GM19023 (cell line): ENCODE results near the gene TRAF1.

Source experiments
- ATAC-seq: cut with Tn5 transposase; IDR thresholded peaks from one replicate; pipeline ENCODE4 v1.9.1; 2021; ENCODE audit warnings: mild to moderate bottlenecking, moderate library complexity; ENCODE audit not compliant: unreplicated experiment

The TRAF1 gene

DNA sequence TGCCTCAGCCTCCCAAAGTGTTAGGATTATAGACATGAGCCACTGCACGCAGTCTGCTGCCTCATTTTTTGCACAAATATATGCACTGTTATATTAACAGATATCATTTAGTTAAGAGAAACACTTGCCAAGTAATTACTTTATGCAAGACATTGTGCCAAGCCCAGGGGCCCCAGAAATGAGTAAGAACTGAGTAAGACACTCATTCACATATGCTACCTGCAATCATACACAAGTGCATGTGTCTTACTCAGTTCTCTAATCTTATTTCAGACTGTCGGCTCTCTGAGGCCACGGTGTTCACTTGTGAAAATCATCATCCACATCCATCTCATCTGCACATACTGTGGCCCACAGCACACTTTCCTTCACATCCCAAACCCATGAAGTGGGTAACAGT, 16.0 kb downstream of the TRAF1 start:
- no peak for ATAC-seq

GRCh38 chr9:120909904-120910303, 16.7 kb downstream of the TRAF1 start:
- ATAC-seq = no peak

DNA sequence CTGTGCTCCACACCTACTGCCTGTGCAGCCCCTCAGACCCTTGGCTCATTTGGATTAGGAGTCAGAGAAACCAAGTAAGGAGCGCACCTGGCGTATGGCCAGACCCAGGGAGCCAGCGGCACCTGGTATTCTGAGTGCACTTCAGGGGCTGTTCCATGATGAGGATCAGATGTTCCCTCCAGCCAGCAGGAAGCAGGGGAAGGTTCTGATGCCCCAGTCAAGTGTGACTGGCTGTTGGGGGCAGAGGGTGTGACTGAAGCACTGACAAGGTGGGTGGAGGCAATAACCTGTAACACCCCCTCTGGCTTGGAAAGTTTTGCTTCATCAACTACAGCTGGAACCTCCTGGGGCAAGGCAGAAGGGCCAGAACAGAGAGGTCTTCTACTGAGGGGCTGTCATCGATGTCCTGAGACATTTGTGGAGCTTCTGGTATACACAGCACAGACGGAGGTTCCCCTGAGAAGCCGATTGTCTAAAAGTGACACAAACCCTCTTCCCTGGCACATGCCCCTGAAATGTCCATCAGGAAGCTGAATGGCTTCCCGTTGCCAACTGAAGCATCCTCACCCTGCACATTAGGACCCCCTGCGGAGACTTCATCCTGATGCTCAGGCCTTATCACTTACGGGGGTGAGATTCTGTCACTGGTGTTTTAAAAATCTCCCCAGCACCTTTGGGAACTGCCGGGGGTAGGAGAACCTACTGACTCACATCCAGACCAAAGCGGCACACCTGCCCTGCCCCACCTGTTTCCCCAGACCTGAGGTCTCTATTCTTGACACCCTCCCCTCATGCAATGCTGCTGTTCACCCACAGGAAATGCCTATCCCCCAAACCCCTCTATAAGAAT, 21.1 kb downstream of the TRAF1 start:
- ATAC-seq = no peak

DNA sequence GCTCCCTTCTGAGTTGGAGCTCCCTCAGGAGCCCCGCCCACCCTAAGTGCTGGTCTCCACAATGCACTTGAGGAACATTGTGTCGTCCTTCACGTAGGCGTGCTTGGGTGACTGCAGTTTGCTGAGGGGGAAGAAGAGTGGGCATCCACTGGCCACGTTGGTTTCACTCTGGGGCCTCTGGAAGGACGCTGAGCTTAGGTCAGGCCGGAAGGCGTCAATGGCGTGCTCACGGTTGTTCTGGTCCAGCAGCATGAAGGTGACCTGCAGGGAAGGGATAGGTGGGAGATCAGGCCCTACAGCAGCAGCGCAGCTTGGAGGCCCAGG, 21.7 kb downstream of the TRAF1 start:
- ATAC-seq = no peak

DNA sequence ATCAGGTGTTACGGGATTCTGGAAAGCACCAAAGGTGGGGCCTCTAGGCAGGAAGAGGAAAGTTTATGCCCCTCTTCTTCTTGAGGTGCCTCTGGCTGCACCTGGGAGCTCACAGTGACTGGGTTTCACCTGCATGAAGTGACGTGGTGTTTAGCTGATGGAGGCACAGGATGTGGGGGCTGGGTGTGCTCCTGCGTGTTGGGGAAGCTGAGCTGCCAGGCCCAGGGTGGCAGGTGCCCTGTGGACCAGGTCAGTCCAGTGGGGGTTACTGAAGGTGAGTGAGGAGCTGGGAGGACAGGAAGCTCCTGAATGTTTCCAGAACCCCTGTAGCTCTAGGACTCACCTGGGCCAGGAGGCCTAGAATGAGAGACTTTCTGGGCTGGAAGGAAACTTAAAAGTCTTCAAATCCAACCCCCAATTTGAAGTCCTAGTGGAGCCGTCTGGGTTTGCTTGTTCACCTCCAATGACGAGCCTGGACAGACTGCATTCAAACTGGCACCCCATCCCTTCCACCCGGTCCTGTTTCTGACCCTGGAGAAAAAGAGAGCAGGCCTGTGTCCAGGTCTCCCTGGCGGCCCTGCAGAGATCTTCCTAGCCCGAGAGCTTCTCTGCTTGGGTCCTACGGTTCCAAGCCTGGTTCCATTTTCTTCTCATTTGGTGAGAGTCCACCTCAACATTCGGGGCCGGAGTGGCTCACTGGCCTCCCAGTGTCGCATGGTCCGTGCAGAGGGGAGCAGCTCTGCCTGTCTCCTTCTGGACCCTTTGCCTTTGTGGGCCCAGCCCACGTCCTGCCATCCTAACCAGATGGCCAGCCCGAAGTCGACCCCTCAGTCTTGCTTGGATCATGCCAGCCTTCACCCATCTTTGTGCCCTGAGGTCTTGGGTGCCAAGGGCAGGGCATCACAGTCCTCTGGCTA, 22.3 kb downstream of the TRAF1 start:
- no peak for ATAC-seq

DNA sequence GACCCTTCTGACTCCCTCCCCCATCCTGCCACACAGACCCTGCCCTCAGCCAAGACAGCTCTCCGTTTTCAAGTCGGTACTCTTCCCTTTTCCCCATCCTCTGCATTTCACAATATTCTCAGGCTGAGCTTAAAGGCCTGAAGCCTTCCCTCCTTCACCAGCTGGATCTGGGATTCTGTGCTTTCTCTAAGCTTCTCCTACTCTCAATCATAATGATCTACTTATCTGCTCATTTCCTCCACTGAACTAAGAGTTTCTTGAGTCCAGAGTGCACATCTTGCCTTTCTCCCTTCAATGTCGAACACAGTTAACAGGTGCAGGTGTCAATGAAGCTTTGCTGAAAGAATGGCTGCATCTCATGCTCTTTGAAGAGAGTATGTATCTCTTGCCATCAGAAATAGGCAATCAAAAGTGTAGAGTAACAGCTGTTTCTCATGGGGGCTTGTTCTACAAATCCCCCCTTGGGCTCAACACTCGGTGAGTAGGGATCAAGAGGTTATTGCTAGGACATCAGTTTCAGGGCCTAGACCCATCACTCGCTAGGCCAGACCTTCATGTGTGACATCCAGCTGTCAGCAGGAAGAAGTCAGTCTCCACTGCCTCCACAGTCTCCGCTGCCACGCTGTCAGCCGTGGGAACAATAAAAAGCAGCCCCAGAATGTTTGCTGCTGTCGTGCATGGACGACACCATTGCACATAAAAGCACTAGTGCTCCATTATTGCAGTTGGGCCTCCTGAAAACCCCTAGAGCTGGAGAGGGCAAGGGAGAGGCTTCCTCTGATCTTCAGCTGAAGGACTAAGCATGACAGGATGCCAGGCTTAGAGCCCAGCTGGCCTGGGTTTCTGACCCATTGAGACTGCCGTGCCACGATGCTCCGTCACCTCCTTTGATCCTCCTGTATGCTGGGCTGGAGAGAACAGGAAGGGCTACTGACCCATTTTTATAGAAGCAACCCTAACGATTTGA, 23.7 kb downstream of the TRAF1 start:
- no peak for ATAC-seq

DNA sequence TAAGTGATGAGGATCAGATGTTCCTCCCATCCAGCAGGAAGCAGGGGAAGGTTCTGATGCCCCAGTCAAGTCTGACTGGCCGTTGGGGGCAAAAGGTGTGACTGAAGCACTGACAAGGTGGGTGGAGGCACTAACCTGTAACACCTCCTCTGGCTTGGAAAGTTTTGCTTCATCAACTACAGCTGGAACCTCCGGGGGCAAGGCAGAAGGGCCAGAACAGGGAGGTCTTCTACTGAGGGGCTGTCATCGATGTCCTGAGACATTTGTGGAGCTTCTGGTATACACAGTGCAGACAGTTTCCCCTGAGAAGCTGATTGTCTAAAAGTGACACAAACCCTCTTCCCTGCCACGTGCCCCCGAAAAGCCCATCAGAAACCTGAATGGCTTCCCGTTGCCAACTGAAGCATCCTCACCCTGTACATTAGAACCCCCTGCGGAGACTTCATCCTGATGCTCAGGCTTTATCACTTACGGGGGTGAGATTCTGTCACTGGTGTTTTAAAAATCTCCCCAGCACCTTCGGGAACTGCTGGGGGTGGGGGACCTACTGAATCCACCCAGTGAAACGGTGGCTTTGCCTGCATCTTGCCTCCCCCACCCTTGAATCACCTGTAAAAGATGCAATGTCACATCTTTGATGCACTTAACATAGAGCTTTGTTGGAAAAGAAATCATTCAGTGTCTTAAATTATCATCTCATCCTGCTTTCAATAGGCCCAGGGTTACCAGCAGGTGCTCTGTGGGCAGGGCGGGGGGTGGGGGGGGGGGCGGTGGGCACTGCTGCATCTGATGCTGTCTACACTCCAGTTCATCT, 24.6 kb downstream of the TRAF1 start:
- no peak for ATAC-seq

DNA sequence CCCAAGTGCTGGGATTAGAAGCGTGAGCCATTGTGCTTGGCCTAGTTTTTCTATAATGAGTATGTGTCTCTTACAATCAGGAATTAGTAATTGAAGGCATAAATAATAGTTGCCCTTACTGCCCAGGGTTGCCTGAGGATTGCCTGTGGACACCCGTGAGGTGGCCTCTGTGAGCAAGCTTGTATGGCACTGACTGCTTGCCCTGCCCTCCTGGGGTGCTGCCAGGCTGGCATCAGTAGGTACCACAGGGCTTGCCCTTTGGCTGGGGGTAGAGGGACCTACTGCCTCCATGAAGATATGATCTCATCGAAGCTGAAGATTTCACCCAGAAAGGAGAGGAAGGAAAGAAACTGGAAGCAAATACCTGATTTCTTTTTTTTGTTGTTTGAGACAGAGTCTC, 25.8 kb downstream of the TRAF1 start:
- no peak for ATAC-seq

DNA sequence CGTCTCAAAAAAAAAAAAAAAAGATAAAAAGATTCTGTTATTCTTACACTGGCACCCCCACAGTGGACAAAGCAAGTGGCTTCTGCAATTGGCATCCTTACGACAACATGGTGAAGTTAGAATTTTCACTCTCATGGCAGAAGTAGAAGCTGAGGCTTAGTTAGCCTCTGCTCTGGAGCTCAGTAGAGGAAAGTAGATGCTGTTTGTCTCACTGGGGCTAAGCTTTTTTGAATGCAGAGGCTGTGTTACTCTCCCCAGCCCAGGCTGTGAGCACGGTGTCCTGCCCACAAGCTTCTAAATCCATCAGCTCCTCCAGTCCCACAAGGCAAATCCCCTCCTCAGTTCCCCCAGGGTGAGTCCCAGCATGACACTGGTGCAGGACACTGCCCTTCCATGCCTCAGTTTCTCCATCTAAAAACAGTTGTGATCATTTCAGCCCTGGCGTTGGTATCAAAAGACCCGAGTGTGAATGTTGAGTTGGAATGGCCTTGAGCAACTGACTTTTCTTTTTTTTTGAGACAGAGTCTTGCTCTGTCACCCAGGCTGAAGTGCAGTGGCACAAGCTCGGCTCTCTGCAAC, 27.0 kb downstream of the TRAF1 start:
- no peak for ATAC-seq

DNA sequence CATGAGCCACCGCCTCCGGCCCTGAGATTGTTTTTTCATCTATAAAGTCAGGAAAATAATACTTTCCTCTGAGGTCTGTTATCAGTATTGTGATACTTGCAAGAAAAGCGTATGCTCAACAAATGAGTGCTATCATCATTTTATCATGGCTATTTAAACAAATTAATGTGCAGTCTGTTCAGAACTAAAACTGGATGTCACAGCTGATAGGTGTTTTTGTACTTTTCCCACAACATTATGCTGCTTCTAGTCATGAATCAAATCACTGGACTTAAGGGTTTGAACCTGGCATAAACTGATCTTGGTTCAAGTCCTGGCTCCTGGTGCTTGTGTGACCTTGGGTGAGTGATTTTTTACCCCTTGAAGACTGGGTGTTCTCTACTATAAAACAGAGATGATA, 28.2 kb downstream of the TRAF1 start:
- no peak for ATAC-seq

DNA sequence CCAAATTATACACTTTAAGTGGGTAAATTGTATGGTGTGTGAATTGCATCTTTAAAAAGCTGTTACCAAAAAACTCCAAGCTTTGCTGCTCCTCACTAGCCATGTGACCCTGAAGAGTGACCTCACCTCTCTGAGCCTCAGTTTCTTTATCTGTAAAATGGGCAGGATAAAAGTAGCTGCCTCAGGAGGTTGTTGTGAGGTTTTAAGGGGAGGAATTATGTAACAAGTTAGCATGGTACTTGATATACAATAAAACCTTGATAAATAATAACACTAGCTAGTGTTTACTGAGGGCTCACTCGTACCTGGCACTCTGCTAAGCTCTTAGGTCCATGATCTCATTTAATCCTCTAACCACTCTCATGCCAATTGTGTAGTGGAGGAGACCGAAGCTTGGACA, 30.6 kb downstream of the TRAF1 start:
- no peak for ATAC-seq

- no peak for ATAC-seq
Observed at GRCh38 chr9:120894321-120895148, 32.1 kb downstream of the TRAF1 start.

- no peak for ATAC-seq
Observed at GRCh38 chr9:120893611-120894307, 32.8 kb downstream of the TRAF1 start.

DNA sequence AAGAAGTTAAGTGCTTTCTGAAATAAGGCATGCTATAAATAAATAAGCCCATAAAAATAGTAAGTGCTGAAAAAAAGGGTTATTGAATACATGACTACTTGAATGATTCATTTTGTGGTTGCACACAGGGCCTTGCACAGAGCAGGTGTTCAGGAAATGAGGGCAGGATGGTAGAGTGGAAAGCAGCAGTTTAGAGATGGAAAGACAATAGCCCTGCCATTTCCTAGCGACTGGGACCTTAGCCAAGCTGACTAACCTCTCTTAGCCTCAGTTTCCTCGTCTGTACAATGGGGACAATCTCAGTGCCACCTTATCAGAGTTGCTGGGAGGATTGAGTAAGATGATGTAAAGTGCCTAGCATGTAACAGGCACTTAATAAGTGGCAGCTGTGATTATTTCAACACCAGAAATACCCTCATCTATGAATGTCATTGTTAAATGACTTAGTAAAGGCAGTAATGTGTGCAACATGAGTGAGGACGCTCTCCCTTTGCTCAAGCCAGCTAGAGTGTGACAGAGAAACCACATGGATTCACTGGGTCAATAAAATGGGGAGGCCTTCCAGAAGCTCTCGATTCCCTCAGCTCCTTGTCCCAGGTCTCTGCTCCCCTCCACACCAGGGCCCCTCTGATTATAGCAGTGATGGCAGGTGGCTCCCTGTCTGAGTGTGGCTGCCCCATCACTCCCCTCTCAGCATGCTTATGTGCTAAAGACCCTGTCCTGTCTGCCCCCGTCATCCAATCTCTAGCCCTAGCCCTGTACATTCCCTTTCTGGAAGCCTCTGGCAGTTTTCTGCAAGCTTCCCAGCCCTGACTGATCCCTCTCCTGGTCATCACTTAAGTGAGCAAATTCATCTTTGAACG, 33.6 kb downstream of the TRAF1 start:
- peak; percentile 53 for ATAC-seq

DNA sequence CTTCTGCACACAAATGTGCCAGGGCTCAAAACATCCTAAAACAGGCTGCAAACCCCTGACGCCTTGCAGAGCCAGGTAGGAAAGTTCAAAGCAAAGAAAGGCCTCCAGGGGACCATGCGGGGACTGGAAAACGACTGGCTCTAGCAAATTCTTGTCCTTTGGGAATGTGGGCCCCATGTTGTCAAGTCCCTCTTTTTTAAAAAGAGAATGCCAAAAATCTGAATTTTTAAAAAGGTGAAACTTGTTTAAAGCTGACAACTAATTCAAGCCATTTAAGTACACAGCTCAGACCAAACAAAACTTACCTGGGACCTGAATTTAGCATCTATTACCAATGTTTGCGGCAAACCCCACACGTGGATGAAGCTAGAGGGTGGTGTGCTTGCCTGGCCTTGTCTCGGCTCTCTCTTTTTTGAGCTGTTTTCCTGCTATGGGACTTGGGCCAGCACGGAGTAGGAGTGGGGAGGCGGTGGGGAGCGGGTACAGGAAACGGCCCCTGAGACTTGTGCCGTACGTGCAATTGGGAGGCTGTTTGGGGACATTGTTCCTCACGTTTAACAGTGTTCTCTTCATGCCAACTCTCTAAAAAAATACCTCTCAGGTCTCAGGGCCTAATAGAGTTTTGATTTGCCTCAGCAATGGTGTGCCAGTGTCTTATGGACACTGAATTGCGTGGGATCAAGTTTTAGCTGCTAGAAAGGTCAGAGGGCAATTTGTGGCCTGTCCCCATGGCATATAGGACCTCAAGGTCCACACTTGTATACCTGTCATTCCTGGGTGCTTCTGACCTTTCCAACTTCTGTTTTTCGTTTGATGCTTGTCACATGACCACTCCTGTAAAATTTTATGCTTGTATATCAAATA, 34.5 kb downstream of the TRAF1 start:
- peak; percentile 28 for ATAC-seq

DNA sequence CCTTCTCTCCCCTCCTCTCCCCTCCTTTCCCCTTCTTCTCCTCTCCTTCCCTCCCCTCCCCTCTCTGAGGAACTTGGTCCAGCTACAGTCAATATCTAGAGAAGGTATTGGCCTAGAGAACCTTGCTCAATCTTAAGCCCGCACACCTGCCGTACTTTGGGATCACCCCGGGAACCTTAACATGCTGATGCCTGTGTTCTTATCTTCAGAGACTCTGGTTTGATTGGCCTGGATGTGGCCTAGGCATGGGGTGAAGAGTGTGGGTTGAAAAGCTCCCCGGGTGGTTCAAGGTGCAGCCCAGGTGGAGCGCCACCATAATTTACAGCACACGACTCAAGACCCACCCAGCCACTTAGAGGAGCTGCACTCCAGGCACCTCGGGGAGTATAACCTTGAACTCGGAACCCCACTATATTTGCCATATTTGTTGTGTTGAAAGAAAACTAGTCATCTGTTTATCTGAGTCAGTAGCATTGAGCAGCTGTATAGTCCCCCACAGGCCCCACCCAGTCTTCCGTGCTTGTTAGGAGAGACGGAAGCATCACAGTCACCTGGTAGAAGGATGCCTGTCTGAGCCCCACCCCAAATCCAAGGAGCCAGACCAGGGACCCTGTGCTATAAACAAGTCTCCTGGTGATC, 35.2 kb downstream of the TRAF1 start:
- ATAC-seq = no peak
